H1 (cell line): ENCODE data around the gene INSYN1. TPM values are rescaled to one million over a fixed set of nuclear protein-coding genes. Genes with fewer than 3 reads are reported as not detected.

Source experiments
- CTCF ChIA-PET: fragments of 300-600 bp; sonication (Branson Sonifier 250); formaldehyde crosslinking; loops from one replicate; lab custom pipeline; 2021; ENCODE audit not compliant: partially characterized antibody; lab: Charles Lee
- POLR2A ChIA-PET: fragments of 300-600 bp; sonication (Branson Sonifier 250); formaldehyde crosslinking; loops from one replicate; lab custom pipeline; 2021; ENCODE audit warnings: inconsistent platforms; ENCODE audit not compliant: partially characterized antibody; lab: Charles Lee
- DNase-seq, 2 experiments: peaks; one replicate each; pipeline versions ENCODE4 v3.0.0 to v3.0.0-alpha.2; 2010 to 2022; ENCODE audit warnings: low spot score in 2 of 2, low read depth in 1 of 2, mixed read lengths in 1 of 2
- FAIRE-seq: peaks from 2 replicates; lab custom pipeline; 2011; peaks lifted over from hg19 to GRCh38; lab: Jason Lieb, UNC
- H2AFZ ChIP-seq: 2 replicates; pipeline ENCODE4 v1.8.1; 2012; ENCODE audit warnings: low read length, inconsistent platforms
- H2AK5ac ChIP-seq: 2 replicates; pipeline ENCODE4 v1.6.1; 2013; ENCODE audit warnings: low read depth, low read length
- H2BK120ac ChIP-seq: replicated peaks from 2 replicates; pipeline ENCODE3; 2013; ENCODE audit warnings: low read depth, low read length, inconsistent platforms
- H2BK12ac ChIP-seq: 2 replicates; pipeline ENCODE4 v1.6.1; 2013; ENCODE audit warnings: low read depth, low read length
- H2BK15ac ChIP-seq: 2 replicates; pipeline ENCODE4 v1.6.1; 2013; ENCODE audit warnings: low read length
- H2BK20ac ChIP-seq: 2 replicates; pipeline ENCODE4 v1.6.1; 2013; ENCODE audit warnings: low read length
- H2BK5ac ChIP-seq: 2 replicates; pipeline ENCODE4 v1.6.1; 2013; ENCODE audit warnings: low read depth, low read length
- H3K14ac ChIP-seq: 2 replicates; pipeline ENCODE4 v1.6.1; 2013; ENCODE audit warnings: inconsistent platforms; ENCODE audit not compliant: insufficient read length
- H3K18ac ChIP-seq: 2 replicates; pipeline ENCODE4 v1.6.1; 2013; ENCODE audit warnings: low read length; ENCODE audit errors: extremely low read depth
- H3K23ac ChIP-seq: 2 replicates; pipeline ENCODE4 v1.6.1; 2013; ENCODE audit warnings: inconsistent platforms; ENCODE audit not compliant: insufficient read length
- H3K23me2 ChIP-seq: 2 replicates; pipeline ENCODE4 v1.6.1; 2013; ENCODE audit warnings: low read depth, low read length
- H3K27ac ChIP-seq: 2 replicates; pipeline ENCODE4 v1.6.1; 2011; ENCODE audit warnings: low read depth, low read length, inconsistent platforms
- H3K27me3 ChIP-seq, 4 experiments: replicated peaks in 1 of 4; 1 replicate in 1 of 4; 2 replicates in 3 of 4; pipeline versions ENCODE4 v1.6.1 to v1.8.1; 2011 to 2013; ENCODE audit warnings: low read length in 3 of 4, mild to moderate bottlenecking in 3 of 4, inconsistent platforms in 2 of 4, mixed read lengths in 2 of 4, moderate library complexity in 1 of 4; ENCODE audit not compliant: control insufficient read depth in 3 of 4, insufficient read depth in 3 of 4; ENCODE audit errors: extremely low read depth in 1 of 4
- H3K36me3 ChIP-seq, 4 experiments: 2 replicates each; pipeline versions ENCODE4 v1.6.1 to v1.8.1; 2011 to 2013; ENCODE audit warnings: mild to moderate bottlenecking in 4 of 4, low read length in 3 of 4, moderate library complexity in 2 of 4, control low read depth in 1 of 4, inconsistent platforms in 1 of 4; ENCODE audit not compliant: insufficient read depth in 4 of 4, control insufficient read depth in 2 of 4
- H3K4ac ChIP-seq: replicated peaks from 2 replicates; pipeline ENCODE3; 2013; ENCODE audit warnings: low read length, low read depth, mixed read lengths, inconsistent platforms; ENCODE audit not compliant: insufficient read length
- H3K4me1 ChIP-seq, 4 experiments: replicated peaks in 1 of 4; 1 replicate in 1 of 4; 2 replicates in 3 of 4; pipeline versions ENCODE4 v1.6.1 to v1.8.1; 2011 to 2013; ENCODE audit warnings: low read length in 3 of 4, inconsistent platforms in 2 of 4, mixed read lengths in 1 of 4; ENCODE audit not compliant: insufficient read depth in 4 of 4, control insufficient read depth in 3 of 4
- H3K4me2 ChIP-seq, 2 experiments: 2 replicates each; pipeline versions ENCODE4 v1.6.1 to v1.8.1; 2011 to 2013; ENCODE audit warnings: low read depth in 2 of 2, low read length in 2 of 2, control low read depth in 1 of 2, inconsistent platforms in 1 of 2, mild to moderate bottlenecking in 1 of 2; ENCODE audit not compliant: insufficient read depth in 1 of 2
- H3K4me3 ChIP-seq, 4 experiments: fragments of 200-600, 300-600 bp in 1 of 4; sonication (generic), shearing (Covaris generic), sonication (Bioruptor Twin) in 1 of 4; 2 replicates each; pipeline versions ENCODE4 v1.5.1 to v1.8.1; 2011 to 2016; ENCODE audit warnings: low read length in 4 of 4, low read depth in 3 of 4, control low read depth in 2 of 4, inconsistent platforms in 2 of 4, mild to moderate bottlenecking in 2 of 4, mixed read lengths in 1 of 4, moderate library complexity in 1 of 4; ENCODE audit not compliant: insufficient read depth in 2 of 4; ENCODE audit errors: extremely low read depth in 1 of 4
- H3K56ac ChIP-seq: replicated peaks from 2 replicates; pipeline ENCODE3; 2013; ENCODE audit warnings: low read depth, mild to moderate bottlenecking, mixed read lengths, low read length, inconsistent platforms; ENCODE audit not compliant: insufficient read length
- H3K79me1 ChIP-seq: 2 replicates; pipeline ENCODE4 v1.6.1; 2013; ENCODE audit warnings: low read depth, low read length, control low read depth
- H3K79me2 ChIP-seq, 2 experiments: 2 replicates each; pipeline versions ENCODE4 v1.6.1 to v1.8.1; 2012 to 2013; ENCODE audit warnings: low read length in 2 of 2, mild to moderate bottlenecking in 2 of 2, inconsistent platforms in 1 of 2; ENCODE audit not compliant: insufficient read depth in 2 of 2, control insufficient read depth in 1 of 2
- H3K9ac ChIP-seq, 4 experiments: replicated peaks in 1 of 4; 1 replicate in 1 of 4; 2 replicates in 3 of 4; pipeline versions ENCODE4 v1.6.1 to v1.8.1; 2011 to 2013; ENCODE audit warnings: low read depth in 3 of 4, low read length in 3 of 4, control low read depth in 2 of 4, mild to moderate bottlenecking in 2 of 4, moderate library complexity in 2 of 4, inconsistent platforms in 1 of 4; ENCODE audit errors: extremely low read depth in 1 of 4
- H3K9me3 ChIP-seq, 2 experiments: 2 replicates each; pipeline versions ENCODE4 v1.6.1 to v1.8.1; 2012 to 2013; ENCODE audit warnings: mild to moderate bottlenecking in 2 of 2, moderate library complexity in 2 of 2, control low read depth in 1 of 2, inconsistent platforms in 1 of 2, low read depth in 1 of 2, low read length in 1 of 2, mixed read lengths in 1 of 2; ENCODE audit not compliant: insufficient read depth in 2 of 2
- H4K20me1 ChIP-seq, 2 experiments: replicated peaks in 1 of 2; 2 replicates each; pipeline versions ENCODE3 to v1.8.1; 2011 to 2013; ENCODE audit warnings: inconsistent platforms in 2 of 2, low read length in 2 of 2, mild to moderate bottlenecking in 1 of 2; ENCODE audit not compliant: insufficient read depth in 2 of 2, control insufficient read depth in 1 of 2
- H4K5ac ChIP-seq: 2 replicates; pipeline ENCODE4 v1.6.1; 2013; ENCODE audit warnings: low read length, low read depth, mixed read lengths, inconsistent platforms; ENCODE audit not compliant: insufficient read length
- H4K8ac ChIP-seq: 2 replicates; pipeline ENCODE4 v1.8.0; 2013; ENCODE audit warnings: mild to moderate bottlenecking, moderate library complexity, low read length, inconsistent platforms; ENCODE audit not compliant: insufficient read depth; ENCODE audit errors: extremely low read depth
- H4K91ac ChIP-seq: replicated peaks from 2 replicates; pipeline ENCODE3; 2013; ENCODE audit warnings: low read length, mixed read lengths, inconsistent platforms; ENCODE audit not compliant: insufficient read length
- ASH2L ChIP-seq: fragments of 200-600, 300-600 bp; sonication (generic); IDR thresholded peaks from one replicate; pipeline ENCODE4 v1.7.1; 2017; ENCODE audit warnings: low read length
- BACH1 ChIP-seq: IDR thresholded peaks from 2 replicates; pipeline ENCODE4 v1.6.1; 2012; ENCODE audit warnings: low read length, improper control_type of control experiment
- BRCA1 ChIP-seq: IDR thresholded peaks from 2 replicates; pipeline ENCODE4 v1.6.1; 2012; ENCODE audit warnings: low read depth, low read length, improper control_type of control experiment
- CHD1 ChIP-seq: IDR thresholded peaks from 2 replicates; pipeline ENCODE4 v1.6.1; 2012; ENCODE audit warnings: low read depth, low read length, improper control_type of control experiment
- CTBP2 ChIP-seq: IDR thresholded peaks from 2 replicates; pipeline ENCODE4 v1.7.0; 2011; ENCODE audit warnings: borderline replicate concordance, mild to moderate bottlenecking, moderate library complexity, mixed read lengths, low read length; ENCODE audit not compliant: insufficient read depth, insufficient read length
- EGR1 ChIP-seq: IDR thresholded peaks from 2 replicates; pipeline ENCODE4 v1.6.1; 2011; ENCODE audit warnings: low read depth, low read length, borderline replicate concordance
- EP300 ChIP-seq, 2 experiments: IDR thresholded peaks; 1 replicate in 1 of 2; 2 replicates in 1 of 2; pipeline ENCODE4 v1.6.1; 2011 to 2012; ENCODE audit warnings: low read depth in 2 of 2, low read length in 2 of 2, mild to moderate bottlenecking in 2 of 2, borderline replicate concordance in 1 of 2, inconsistent platforms in 1 of 2, moderate library complexity in 1 of 2
- GTF2F1 ChIP-seq: IDR thresholded peaks from 2 replicates; pipeline ENCODE4 v1.6.1; 2012; ENCODE audit warnings: low read depth, low read length, improper control_type of control experiment, borderline replicate concordance
- HDAC6 ChIP-seq: IDR thresholded peaks from one replicate; pipeline ENCODE4 v1.7.1; 2012; ENCODE audit warnings: low read depth, mild to moderate bottlenecking, inconsistent platforms, low read length, moderate library complexity
- POLR2A ChIP-seq, 2 experiments: IDR thresholded peaks; 1 replicate in 1 of 2; 2 replicates in 1 of 2; pipeline ENCODE4 v1.6.1; 2011; ENCODE audit warnings: low read depth in 2 of 2, low read length in 2 of 2, mild to moderate bottlenecking in 2 of 2; ENCODE audit errors: control extremely low read depth in 1 of 2
- SAP30 ChIP-seq: fragments of 300-600 bp; sonication (generic); IDR thresholded peaks from 2 replicates; pipeline ENCODE4 v1.7.1; 2012; ENCODE audit warnings: low read length, moderate library complexity, mild to moderate bottlenecking, inconsistent platforms; ENCODE audit not compliant: insufficient read depth, insufficient replicate concordance
- TAF1 ChIP-seq: IDR thresholded peaks from 2 replicates; pipeline ENCODE4 v1.6.1; 2011; ENCODE audit warnings: mild to moderate bottlenecking, low read depth, low read length
- USF2 ChIP-seq: IDR thresholded peaks from 2 replicates; pipeline ENCODE4 v1.6.1; 2011; ENCODE audit warnings: low read length, improper control_type of control experiment
- YY1 ChIP-seq: IDR thresholded peaks from 2 replicates; pipeline ENCODE4 v1.6.1; 2011; ENCODE audit warnings: low read depth, mild to moderate bottlenecking, low read length
- WGBS, 2 experiments: shearing (Covaris generic) in 1 of 2; methylation state at CpG; one replicate each; pipeline versions ENCODE4 v1.1.6 to v1.1.7; 2013 to 2015; ENCODE audit warnings: low lambda C conversion rate in 2 of 2, mixed read lengths in 2 of 2, inconsistent platforms in 1 of 2, low coverage in 1 of 2, missing lambda C conversion rate in 1 of 2; ENCODE audit not compliant: insufficient replicate concordance in 2 of 2, insufficient coverage in 1 of 2, insufficient read length in 1 of 2; ENCODE audit errors: extremely low coverage in 1 of 2, missing lambda C conversion rate in 1 of 2; 5-methylcytosine and 5-hydroxymethylcytosine counted together
- polyA plus RNA-seq, 7 experiments: library from polyadenylated mRNA; depleted of rRNA in 3 of 7; stranded (reverse) in 5 of 7; unstranded in 2 of 7; fragments of >200 nt in 5 of 7; fragments of 200-250 nt in 2 of 7; gene quantifications; 1 replicate in 5 of 7; 2 replicates in 1 of 7; 4 replicates in 1 of 7; pipeline versions ENCODE4 v1.2.1 to v1.2.3, GENCODE V29; 2011 to 2013; ENCODE audit warnings: missing spikeins in 2 of 7, mixed read lengths in 2 of 7
- total RNA-seq: library from RNA; stranded (reverse); fragmentation: NEBNext Ultra II Directional; extraction: Animal tissue kit (Norgen Biotek cat#: 25700); gene quantifications from 2 replicates; pipeline ENCODE4 v1.2.1, GENCODE V29; 2021

The INSYN1 gene
- total and polyA plus RNA-seq, 2 of the 8 experiments (the other 6 are each of a cell fraction or from before 2014, with no cell fraction given): 7.2 to 10.2 TPM

GRCh38 chr15:73765778-73766177 lies 12.6 kb upstream of the INSYN1 start:
- H3K4me2 ChIP-seq: no peak overlapping the region
- H3K9ac ChIP-seq: no peak overlapping the region
- H3K56ac ChIP-seq: no peak overlapping the region
- H3K9me3 ChIP-seq: no peaks in the 10 kb centered on the region
- H3K36me3 ChIP-seq: no peaks in the 10 kb centered on the region
- no peak overlapping the region for H3K4ac ChIP-seq
- H3K18ac ChIP-seq: no peak overlapping the region
- H2BK20ac ChIP-seq: no peak overlapping the region
- 83% methylated on average over 1 of the region's 1 CpG; no CpG with 5 or more reads in 1 of the 2 experiments for WGBS, 2 experiments
- ChIA-PET CTCF (interaction anchor here (0.8 kb wide), 1 partner anchor 20 kb away, joined by 3 read pairs; no protein-coding TSS in a partner anchor), POLR2A (no interaction called here)
- H2AFZ ChIP-seq: no peak overlapping the region
- H2BK5ac ChIP-seq: no peak overlapping the region
- no peak overlapping the region for H2BK120ac ChIP-seq
- H3K4me3 ChIP-seq: no peak overlapping the region
- H3K4me1 ChIP-seq: peaks cover 0 to 8% (median 0%) of the 10 kb centered on the region in 4 experiments; a peak in 3 of 7 replicates
- peaks cover 4% of the 10 kb centered on the region; the same call in 1 of the 2 replicates for H3K23me2 ChIP-seq
- no peak overlapping the region for H2AK5ac ChIP-seq
- H3K79me2 ChIP-seq: 0 out of 4 replicates have a peak, but pooled peaks cover 0 to 3% of the 10 kb centered on the region in 2 experiments
- H3K27ac ChIP-seq: no peak overlapping the region
- H2BK15ac ChIP-seq: no peak overlapping the region
- no peak overlapping the region for H3K23ac ChIP-seq
- no peak overlapping the region for H2BK12ac ChIP-seq
- no peak overlapping the region for H3K14ac ChIP-seq
- H3K27me3 ChIP-seq: no peaks in the 10 kb centered on the region; a peak in 1 of 7 replicates
- DNase-seq (no peak), FAIRE-seq (no peak)
- no peak overlapping the region for H4K91ac ChIP-seq
- no peak overlapping the region for H4K8ac ChIP-seq
- no peaks in the 10 kb centered on the region for H3K79me1 ChIP-seq
- H4K20me1 ChIP-seq: no peaks in the 10 kb centered on the region
- H4K5ac ChIP-seq: no peak overlapping the region
- TF ChIP-seq POLR2A (IDR thresholded peaks at IDR 0.05; ENCODE audit: control extremely low read depth in 1 of 2, low read depth in 2 of 2, low read length in 2 of 2) (no peak), CHD1 (no peak), HDAC6 (no peak), CTBP2 (no peak), TAF1 (no peak), GTF2F1 (no peak), SAP30 (no peak), EGR1 (no peak), ASH2L (no peak), YY1 (no peak), EP300 (IDR thresholded peaks at IDR 0.05; ENCODE audit: borderline replicate concordance in 1 of 2, low read depth in 2 of 2, low read length in 2 of 2) (no peak), BACH1 (no peak), BRCA1 (no peak), USF2 (no peak)
